ENCODE results near the gene ACSS1.

DNA sequence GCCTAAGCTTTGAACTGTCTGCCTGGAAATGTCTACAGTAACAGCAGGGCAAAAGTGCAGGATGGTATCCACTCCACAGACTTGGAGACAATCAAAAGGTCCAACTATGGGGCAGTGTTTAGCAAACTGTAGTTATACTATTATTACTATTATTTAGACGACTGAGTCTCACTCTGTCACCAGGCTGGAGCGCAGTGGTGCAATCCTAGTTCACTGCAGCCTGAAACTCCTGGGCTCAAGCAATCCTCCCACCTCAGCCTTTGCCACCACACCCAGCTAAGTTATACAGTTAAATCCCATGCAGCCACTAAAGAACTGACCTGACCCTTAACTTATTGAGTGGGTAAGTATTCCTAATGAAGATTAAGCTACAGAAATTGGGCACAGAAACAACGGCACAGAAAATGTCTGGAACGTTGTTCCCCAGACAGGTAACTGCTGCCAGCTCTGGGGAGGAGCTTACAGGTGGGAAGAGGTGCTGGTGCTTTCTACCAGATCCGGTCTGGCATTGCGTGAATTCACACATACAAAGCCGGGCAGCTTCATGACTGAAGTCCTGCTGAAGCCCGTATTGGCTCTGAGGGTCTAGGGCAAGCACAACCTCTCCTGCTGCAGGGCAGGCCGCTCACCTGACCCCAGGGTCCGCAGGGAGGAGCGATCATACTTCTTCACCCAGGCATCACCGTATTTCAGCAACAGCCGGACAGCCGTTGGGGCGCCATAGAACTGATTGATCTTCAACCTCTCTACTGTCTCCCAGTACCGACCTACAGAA lies 38.4 kb downstream of the ACSS1 start:
- TF ChIP-seq, protein P1, sequence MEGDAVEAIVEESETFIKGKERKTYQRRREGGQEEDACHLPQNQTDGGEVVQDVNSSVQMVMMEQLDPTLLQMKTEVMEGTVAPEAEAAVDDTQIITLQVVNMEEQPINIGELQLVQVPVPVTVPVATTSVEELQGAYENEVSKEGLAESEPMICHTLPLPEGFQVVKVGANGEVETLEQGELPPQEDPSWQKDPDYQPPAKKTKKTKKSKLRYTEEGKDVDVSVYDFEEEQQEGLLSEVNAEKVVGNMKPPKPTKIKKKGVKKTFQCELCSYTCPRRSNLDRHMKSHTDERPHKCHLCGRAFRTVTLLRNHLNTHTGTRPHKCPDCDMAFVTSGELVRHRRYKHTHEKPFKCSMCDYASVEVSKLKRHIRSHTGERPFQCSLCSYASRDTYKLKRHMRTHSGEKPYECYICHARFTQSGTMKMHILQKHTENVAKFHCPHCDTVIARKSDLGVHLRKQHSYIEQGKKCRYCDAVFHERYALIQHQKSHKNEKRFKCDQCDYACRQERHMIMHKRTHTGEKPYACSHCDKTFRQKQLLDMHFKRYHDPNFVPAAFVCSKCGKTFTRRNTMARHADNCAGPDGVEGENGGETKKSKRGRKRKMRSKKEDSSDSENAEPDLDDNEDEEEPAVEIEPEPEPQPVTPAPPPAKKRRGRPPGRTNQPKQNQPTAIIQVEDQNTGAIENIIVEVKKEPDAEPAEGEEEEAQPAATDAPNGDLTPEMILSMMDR (conservative IDR thresholded peaks at IDR 0.05; ENCODE audit: low read depth in 2 of 2): no peak
- no peak for TF ChIP-seq JUNB (IDR thresholded peaks at IDR 0.05; ENCODE audit: unreplicated experiment)
- TF ChIP-seq POLR2AphosphoS5 (IDR thresholded peaks at IDR 0.05; ENCODE audit: low read depth): no peak
